GM20000 (cell line): ENCODE data around the gene GAL3ST2.
"Not testable (repeated sequence)": the region's sequence is repeated elsewhere in the genome, so short reads cannot be mapped to it uniquely, and the experiment has no call there.

Source experiments
- DNase-seq: peaks from one replicate; pipeline ENCODE4 v3.0.0; 2012; ENCODE audit warnings: low spot score
- CTCF ChIP-seq: IDR thresholded peaks from 2 replicates; pipeline ENCODE4 v1.5.1; 2012; ENCODE audit warnings: mild to moderate bottlenecking, control low read depth; ENCODE audit errors: extremely low read depth, missing control alignments

Gene GAL3ST2

GRCh38 chr2:241754042-241754441 is 22.6 kb upstream of the GAL3ST2 start:
- TF ChIP-seq CTCF, result no peak
- no peak for DNase-seq

GRCh38 chr2:241755166-241755565 is 21.5 kb upstream of the GAL3ST2 start:
- TF ChIP-seq CTCF, result no peak
- DNase-seq, result no peak

DNA sequence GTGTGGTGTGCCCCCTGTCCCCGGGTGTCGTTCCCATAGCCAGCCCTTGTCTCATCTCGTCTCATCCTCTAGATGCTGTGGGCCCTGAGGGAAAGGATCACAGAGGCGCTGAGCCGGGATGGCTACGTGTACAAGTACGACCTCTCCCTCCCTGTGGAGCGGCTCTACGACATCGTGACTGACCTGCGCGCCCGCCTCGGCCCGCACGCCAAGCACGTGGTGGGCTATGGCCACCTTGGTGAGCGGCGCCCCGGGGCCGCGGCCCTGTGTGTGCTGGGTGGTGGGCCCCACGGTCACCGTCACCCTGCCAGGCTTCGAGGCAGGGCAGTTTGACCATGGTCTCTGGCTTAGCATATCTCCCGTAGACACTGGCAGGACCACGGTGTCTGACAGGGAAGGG is 20.8 kb upstream of the GAL3ST2 start:
- TF ChIP-seq CTCF, result no peak
- no peak for DNase-seq

DNA sequence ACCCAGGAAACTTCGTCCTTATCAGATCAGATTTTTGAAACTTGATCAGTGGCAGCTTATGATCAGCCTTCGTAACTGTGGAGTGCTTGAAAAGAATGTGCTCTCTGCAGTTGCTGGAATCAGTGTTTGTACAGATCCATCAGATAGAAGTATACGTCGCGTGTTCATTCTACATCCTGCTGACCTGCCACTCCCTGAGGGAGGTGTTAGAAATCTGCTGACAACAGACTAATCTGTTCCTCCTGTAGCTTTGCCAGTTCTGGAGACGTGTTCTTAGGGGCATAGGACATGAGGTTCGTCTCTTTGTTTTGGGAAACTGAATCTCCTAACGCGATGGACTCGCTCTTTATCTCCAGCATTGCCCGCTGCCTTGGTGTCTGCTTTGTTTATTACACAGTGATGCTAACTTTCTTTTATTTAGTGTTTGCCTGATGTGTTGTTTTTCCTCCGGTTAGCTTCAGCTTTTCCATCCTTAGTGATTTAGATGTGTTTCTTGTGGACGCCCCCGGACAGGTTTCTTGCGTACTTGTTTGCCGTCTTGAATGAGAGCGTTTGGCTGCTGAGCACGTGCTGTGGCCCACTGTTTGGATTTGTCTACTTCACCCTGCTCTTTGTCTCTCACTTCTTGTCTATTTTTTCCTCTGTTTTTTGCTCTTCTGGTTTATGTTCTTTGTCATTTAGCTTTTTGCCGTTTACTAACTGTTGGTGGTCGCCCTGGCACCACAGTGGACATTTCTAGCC is 17.4 kb upstream of the GAL3ST2 start:
- DNase-seq, result no peak
- TF ChIP-seq CTCF, result no peak

DNA sequence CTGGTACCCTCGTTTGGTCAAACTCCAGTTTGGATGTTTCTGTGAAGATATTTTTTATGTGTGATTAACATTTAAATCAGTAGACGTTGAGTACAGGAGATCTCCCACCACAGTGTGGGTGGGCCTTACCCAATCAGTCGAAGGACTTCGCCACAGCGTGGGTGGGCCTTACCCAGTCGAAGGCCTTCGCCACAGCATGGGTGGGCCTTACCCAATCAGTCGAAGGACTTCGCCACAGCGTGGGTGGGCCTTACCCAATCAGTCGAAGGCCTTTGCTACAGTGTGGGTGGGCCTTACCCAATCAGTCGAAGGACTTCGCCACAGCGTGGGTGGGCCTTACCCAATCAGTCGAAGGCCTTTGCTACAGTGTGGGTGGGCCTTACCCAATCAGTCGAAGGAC is 16.7 kb upstream of the GAL3ST2 start:
- not testable (repeated sequence) for DNase-seq

- TF ChIP-seq CTCF, result no peak
- no peak for DNase-seq
Observed at GRCh38 chr2:241760301-241760771, 16.3 kb upstream of the GAL3ST2 start.

DNA sequence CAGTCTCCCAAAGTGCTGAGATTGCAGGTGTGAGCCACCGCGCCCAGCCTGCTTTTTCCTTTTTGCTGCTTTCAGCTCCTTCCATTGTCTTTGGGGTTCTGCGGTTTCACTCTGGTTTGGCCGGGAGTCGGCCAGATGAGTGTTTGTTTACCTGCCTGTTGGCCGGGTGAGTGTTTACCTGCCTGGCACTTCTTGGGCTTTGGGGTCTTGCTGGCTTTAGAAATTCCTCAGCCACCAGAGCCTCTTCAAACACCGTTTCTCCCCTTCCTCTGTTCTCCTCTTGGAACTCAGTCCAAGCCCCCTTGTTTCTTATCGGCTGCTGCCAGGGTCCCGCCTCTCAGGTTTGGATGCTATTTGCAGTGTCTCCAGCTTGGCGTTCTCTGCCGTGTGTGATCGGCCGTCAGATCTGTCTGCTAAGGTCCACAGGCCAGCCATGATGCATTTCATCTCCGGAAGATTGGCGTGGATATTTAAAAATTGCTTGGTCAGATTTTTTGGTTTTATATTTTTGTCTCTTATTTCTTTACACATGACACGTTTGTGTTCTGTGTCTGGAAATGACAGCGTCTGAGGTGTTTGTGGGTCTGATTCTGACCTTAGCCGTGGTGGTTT is 14.2 kb upstream of the GAL3ST2 start:
- no peak for DNase-seq
- no peak for TF ChIP-seq CTCF

GRCh38 chr2:241762933-241763369 is 13.7 kb upstream of the GAL3ST2 start:
- DNase-seq, result no peak
- TF ChIP-seq CTCF, result no peak
